Gastroesophageal sphincter (tissue), 3 donors: ENCODE measurements around the gene JMJD4.

ENCODE experiments used
- CTCF ChIP-seq, 4 experiments: fragments of 200-600 bp in 2 of 4; fragments of 450-650 bp in 2 of 4; sonication (generic) in 1 of 4; IDR thresholded peaks; one replicate each; pipeline ENCODE4 v1.5.1; 2017 to 2019; ENCODE audit warnings: antibody characterized with exemption in 4 of 4, mild to moderate bottlenecking in 2 of 4, moderate library complexity in 2 of 4
- POLR2AphosphoS5 ChIP-seq: sonication (generic); formaldehyde crosslinking; IDR thresholded peaks from one replicate; pipeline ENCODE4 v1.6.1; 2017; ENCODE audit warnings: antibody characterized with exemption

- no peak for TF ChIP-seq POLR2AphosphoS5
- no peak for TF ChIP-seq CTCF (IDR thresholded peaks at IDR 0.05)
Observed at GRCh38 chr1:227726924-227727599, 8.0 kb downstream of the JMJD4 start.
